Activated naive CD4-positive, alpha-beta T cell (primary cell): Measurements from ENCODE around the gene PLCL2.

Experiments used
- DNase-seq, 4 experiments: peaks; one replicate each; lab custom pipeline; 2025; lab: John Stamatoyannopoulos, UW

The PLCL2 gene

GRCh38 chr3:16893618-16894200, 9.0 kb downstream of the PLCL2 start:
- DNase-seq = no peak

GRCh38 chr3:16896094-16896627, 11.4 kb downstream of the PLCL2 start:
- DNase-seq = no peak

- DNase-seq = no peak
Observed at GRCh38 chr3:16896820-16897219, 12.1 kb downstream of the PLCL2 start.

GRCh38 chr3:16897254-16897926, 12.6 kb downstream of the PLCL2 start:
- DNase-seq = peak in 1 of 4 experiments; percentile 14

GRCh38 chr3:16898595-16899395, 14.0 kb downstream of the PLCL2 start:
- DNase-seq = no peak

- no peak for DNase-seq
Observed at GRCh38 chr3:16899919-16900318, 15.2 kb downstream of the PLCL2 start.

- no peak for DNase-seq
Observed at GRCh38 chr3:16900779-16901440, 16.2 kb downstream of the PLCL2 start.

- no peak for DNase-seq
Observed at GRCh38 chr3:16904423-16905417, 20.0 kb downstream of the PLCL2 start.

- DNase-seq = no peak
Observed at GRCh38 chr3:16905704-16906103, 20.9 kb downstream of the PLCL2 start.

GRCh38 chr3:16906682-16907081, 21.9 kb downstream of the PLCL2 start:
- DNase-seq = no peak

- no peak for DNase-seq
Observed at GRCh38 chr3:16907243-16907642, 22.5 kb downstream of the PLCL2 start.

- no peak for DNase-seq
Observed at GRCh38 chr3:16908016-16908807, 23.5 kb downstream of the PLCL2 start.

GRCh38 chr3:16908896-16909295, 24.1 kb downstream of the PLCL2 start:
- DNase-seq = no peak

GRCh38 chr3:16909802-16910201, 25.0 kb downstream of the PLCL2 start:
- no peak for DNase-seq

- DNase-seq = no peak
Observed at GRCh38 chr3:16910207-16910606, 25.5 kb downstream of the PLCL2 start.

GRCh38 chr3:16911916-16912315, 27.2 kb downstream of the PLCL2 start:
- no peak for DNase-seq

- no peak for DNase-seq
Observed at GRCh38 chr3:16912400-16913263, 27.9 kb downstream of the PLCL2 start.

- DNase-seq = no peak
Observed at GRCh38 chr3:16913264-16913580, 28.5 kb downstream of the PLCL2 start.

GRCh38 chr3:16916840-16917239, 32.1 kb downstream of the PLCL2 start:
- no peak for DNase-seq
